ENCODE measurements around the gene KCNK1.

DNA sequence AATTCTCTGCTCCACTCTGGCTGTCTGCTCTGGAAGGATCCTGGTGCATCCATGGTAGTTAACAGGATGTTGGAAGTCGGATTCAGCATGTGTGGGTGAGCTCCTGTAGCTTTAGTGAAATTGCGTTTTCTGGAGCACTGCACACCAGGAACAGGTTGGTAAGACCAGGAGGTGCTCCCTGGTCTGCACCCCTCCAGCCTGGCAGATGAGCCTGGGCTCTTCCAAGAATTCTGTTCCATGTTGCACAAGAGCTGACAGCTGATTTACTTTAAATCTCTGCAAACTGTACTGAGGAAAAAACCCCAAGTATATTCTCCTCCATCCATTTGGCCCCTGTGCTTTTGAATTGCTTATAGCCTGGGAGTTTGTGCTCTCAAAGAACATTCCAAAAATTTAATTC lies 33.7 kb downstream of the KCNK1 start:
- no peak for TF ChIP-seq POLR2A (IDR thresholded peaks at IDR 0.05)
- no peak for TF ChIP-seq CTCF (IDR thresholded peaks at IDR 0.05)

All from testis (tissue), 2 donors.